Retinal pigment epithelial cell (primary cell): ENCODE results near the gene UPK1A.

Experiments
- DNase-seq: peaks from one replicate; pipeline ENCODE4 v3.0.0-alpha.2; 2010; ENCODE audit warnings: low read depth
- H3K4me3 ChIP-seq: 2 replicates; pipeline ENCODE4 v1.5.1; 2011; ENCODE audit warnings: mild to moderate bottlenecking, low read length, control low read depth, moderate library complexity
- TF ChIP-seq, protein P1 (sequence below): conservative IDR thresholded peaks from 2 replicates; pipeline ENCODE4 v1.5.1; 2011; ENCODE audit warnings: low read depth, low read length, control low read depth, inconsistent platforms

Gene UPK1A

DNA sequence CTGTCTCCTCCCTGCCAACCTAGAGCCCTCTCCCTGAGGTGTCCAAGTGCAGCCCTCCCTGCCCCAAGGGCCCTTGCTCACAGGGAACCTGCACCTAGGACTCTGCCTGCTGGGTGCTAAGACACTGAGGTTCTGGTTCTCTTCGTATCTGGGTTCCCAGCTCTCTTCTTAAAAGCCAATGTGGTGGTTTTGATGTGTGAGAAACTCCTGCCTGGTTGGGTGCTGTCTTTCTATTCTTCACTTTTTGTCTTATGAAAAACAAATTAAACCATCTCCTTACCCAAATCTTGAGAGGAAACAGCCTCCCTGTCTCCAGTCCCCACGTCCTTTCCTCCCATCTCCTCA, 47.2 kb downstream of the UPK1A start:
- TF ChIP-seq, protein P1, sequence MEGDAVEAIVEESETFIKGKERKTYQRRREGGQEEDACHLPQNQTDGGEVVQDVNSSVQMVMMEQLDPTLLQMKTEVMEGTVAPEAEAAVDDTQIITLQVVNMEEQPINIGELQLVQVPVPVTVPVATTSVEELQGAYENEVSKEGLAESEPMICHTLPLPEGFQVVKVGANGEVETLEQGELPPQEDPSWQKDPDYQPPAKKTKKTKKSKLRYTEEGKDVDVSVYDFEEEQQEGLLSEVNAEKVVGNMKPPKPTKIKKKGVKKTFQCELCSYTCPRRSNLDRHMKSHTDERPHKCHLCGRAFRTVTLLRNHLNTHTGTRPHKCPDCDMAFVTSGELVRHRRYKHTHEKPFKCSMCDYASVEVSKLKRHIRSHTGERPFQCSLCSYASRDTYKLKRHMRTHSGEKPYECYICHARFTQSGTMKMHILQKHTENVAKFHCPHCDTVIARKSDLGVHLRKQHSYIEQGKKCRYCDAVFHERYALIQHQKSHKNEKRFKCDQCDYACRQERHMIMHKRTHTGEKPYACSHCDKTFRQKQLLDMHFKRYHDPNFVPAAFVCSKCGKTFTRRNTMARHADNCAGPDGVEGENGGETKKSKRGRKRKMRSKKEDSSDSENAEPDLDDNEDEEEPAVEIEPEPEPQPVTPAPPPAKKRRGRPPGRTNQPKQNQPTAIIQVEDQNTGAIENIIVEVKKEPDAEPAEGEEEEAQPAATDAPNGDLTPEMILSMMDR: no peak
- no peak for DNase-seq
- H3K4me3 ChIP-seq: no peak overlapping the region

DNA sequence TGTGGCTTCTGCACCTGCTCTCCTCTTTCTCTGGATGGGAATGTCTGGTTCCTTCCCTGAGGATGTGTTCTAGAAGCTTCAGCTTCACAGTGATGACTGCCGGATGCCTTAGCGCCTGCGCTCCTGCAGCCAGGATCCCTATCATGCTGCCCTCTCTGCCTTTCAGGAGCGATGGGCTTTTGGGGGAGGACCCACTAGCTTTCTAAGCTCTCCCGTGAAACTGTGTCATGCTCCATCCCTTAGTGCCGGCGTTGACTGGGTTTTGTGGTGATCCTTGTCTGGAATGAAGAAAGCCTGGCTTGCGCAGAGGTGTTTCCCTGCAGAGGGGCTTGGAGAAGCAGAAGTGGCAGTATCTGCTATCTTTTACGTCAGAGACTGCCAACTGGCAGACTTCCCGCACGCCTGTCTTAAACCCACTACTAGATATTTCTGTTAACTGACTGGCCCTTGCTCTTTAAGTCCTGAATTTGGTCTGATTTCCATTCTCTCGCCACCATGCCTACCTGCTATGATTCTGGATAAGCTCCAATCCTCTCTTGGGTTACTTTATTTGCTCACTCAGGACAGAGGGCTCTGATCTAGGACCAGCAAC, 47.7 kb downstream of the UPK1A start:
- no peak overlapping the region for H3K4me3 ChIP-seq
- DNase-seq: no peak
- TF ChIP-seq, protein P1: no peak

DNA sequence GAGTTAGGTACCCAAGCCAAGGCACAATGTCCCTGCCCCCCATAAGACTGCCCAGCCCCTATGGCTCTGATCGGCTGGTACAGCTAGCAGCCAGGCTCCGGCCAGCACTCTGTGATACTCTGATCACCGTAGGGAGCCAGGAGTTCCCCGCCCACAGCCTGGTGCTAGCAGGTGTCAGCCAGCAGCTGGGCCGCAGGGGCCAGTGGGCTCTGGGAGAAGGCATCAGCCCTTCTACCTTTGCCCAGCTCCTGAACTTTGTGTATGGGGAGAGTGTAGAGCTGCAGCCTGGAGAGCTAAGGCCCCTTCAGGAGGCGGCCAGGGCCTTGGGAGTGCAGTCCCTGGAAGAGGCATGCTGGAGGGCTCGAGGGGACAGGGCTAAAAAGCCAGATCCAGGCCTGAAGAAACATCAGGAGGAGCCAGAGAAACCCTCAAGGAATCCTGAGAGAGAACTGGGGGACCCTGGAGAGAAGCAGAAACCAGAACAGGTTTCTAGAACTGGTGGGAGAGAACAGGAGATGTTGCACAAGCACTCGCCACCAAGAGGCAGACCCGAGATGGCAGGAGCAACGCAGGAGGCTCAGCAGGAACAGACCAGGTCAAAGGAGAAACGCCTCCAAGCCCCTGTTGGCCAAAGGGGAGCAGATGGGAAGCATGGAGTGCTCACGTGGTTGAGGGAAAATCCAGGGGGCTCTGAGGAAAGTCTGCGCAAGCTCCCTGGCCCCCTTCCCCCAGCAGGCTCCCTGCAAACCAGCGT, 48.5 kb downstream of the UPK1A start:
- TF ChIP-seq, protein P1: no peak
- DNase-seq: no peak
- no peak overlapping the region for H3K4me3 ChIP-seq

DNA sequence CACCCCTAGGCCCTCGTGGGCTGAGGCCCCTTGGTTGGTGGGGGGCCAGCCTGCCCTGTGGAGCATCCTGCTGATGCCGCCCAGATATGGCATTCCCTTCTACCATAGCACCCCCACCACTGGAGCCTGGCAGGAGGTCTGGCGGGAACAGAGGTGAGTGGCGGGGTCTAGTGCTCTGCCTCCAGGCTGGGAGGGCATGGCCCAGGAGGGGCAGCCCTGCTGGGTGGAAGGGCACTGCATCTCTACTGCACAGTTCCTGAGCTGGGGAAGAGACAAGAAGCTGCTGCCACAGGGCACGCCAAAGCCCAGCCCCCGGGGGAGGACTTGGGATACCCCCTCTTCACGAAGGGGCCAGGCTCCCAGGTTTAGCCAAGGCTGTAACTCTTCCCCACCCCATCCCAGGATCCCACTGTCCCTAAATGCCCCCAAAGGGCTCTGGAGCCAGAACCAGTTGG, 49.1 kb downstream of the UPK1A start:
- no peak for DNase-seq
- H3K4me3 ChIP-seq: no peak overlapping the region
- TF ChIP-seq, protein P1: no peak

DNA sequence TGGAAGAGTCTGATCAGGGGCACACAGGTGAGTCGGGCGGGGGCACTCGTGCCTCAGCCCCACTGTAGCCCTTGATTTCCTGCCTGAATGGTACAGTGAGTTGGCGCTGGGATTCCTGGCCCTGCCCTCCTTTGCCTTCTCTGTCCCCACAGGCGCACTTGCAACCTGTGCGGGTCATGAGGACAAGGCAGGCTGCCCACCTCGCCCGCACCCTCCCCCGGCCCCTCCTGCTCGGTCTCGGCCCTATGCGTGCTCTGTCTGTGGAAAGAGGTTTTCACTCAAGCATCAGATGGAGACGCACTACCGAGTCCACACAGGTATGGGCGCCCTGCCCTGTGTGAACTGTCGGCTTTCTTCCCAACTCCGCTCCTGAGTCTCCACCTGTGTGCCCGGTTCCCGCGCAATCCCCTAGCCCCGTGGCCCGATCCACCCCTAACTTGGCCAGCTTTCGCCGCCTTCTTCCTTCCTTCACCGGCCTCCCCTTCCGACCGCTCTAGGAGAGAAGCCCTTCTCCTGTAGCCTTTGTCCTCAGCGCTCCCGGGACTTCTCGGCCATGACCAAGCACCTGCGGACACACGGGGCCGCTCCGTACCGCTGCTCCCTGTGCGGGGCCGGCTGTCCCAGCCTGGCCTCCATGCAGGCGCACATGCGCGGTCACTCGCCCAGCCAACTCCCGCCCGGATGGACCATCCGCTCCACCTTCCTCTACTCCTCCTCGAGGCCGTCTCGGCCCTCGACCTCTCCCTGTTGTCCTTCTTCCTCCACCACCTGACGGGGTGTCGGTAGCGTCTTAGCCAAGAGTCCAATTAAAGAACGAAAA, 49.9 kb downstream of the UPK1A start:
- TF ChIP-seq, protein P1: no peak
- peak overlapping the region; percentile 77 for H3K4me3 ChIP-seq
- no peak for DNase-seq

DNA sequence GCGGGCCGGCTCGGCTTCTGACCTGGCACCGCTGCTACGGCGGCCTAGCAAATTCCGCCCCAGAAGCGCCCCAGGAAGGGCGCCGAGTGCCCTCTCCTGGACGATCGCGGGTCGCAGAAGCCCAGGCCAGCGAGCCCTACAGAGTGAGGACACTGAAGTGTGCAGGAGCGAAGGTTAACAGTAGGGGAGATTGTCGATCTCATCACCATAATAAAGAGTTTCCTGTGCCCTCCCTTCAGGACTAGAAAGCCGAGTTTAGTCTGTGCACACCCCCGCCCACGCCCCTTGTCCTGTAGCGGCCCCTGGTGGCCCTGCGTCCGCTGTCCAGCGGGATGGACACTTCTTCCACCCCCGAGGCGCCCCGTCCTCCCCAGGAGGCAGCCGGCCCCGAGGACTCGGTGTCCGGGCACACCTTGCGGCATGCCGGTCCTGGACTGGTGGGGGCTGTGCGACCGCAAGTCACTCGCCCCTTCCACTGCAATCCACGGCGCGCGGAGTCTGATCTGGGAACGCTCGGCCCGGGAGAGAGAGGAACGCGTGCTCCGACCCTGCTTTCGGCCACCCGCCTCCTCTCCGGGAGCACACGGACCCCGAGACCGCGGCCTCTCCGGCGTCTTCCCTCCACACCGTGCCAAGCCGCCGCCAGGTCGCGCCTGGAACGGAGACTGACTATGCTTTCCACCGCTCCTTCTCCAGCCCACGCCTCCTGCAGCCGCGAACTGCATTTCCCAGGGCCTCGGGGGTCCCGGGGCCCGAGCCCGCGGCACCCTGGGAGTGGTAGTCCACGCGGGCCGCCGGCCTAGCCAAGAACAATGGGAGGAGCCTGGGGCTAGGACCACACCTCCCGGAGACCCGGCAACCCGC, 50.7 kb downstream of the UPK1A start:
- TF ChIP-seq, protein P1: peak; percentile 81
- H3K4me3 ChIP-seq: peak overlapping the region; percentile 77
- peak; percentile 83 for DNase-seq
